ENCODE results near the gene NCAPD2. TPM values are rescaled to one million over a fixed set of nuclear protein-coding genes. Genes with fewer than 3 reads are reported as not detected.
"Not testable (repeated sequence)": the region's sequence is repeated elsewhere in the genome, so short reads cannot be mapped to it uniquely, and the experiment has no call there.

NCAPD2 gene
- total RNA-seq, 3 donors from 2014 or later (not counting 1 experiment from before 2014, with no cell fraction given), result 38.8 to 53.1 (median 44.1) TPM

DNA sequence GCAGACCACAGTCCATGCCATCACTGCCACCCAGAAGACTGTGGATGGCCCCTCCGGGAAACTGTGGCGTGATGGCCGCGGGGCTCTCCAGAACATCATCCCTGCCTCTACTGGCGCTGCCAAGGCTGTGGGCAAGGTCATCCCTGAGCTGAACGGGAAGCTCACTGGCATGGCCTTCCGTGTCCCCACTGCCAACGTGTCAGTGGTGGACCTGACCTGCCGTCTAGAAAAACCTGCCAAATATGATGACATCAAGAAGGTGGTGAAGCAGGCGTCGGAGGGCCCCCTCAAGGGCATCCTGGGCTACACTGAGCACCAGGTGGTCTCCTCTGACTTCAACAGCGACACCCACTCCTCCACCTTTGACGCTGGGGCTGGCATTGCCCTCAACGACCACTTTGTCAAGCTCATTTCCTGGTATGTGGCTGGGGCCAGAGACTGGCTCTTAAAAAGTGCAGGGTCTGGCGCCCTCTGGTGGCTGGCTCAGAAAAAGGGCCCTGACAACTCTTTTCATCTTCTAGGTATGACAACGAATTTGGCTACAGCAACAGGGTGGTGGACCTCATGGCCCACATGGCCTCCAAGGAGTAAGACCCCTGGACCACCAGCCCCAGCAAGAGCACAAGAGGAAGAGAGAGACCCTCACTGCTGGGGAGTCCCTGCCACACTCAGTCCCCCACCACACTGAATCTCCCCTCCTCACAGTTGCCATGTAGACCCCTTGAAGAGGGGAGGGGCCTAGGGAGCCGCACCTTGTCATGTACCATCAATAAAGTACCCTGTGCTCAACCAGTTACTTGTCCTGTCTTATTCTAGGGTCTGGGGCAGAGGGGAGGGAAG is 43.9 kb downstream of the NCAPD2 start:
- H3K36me3 ChIP-seq (ENCODE audit: control insufficient read depth, insufficient read depth, low read length), result peaks cover 47% of the 10 kb centered on the region
- H3K9me3 Mint-ChIP-seq; H3K36me3 Mint-ChIP-seq; H3K27me3 ChIP-seq (ENCODE audit: control insufficient read depth, insufficient read depth, low read length); H3K9me3 ChIP-seq (ENCODE audit: control insufficient read depth, insufficient read depth, low read length); H3K27me3 Mint-ChIP-seq (ENCODE audit: low read depth in 2 of 2); H3K4me3 ChIP-seq (ENCODE audit: low read length): not testable (repeated sequence)
- peaks cover 31 to 55% of the 10 kb centered on the region in 2 donors for H3K4me1 Mint-ChIP-seq
- peak overlapping the region; percentile 45 for H3K27ac ChIP-seq (ENCODE audit: low read length)
- DNase-seq, result peak; percentile 83 to 93
- peak in 1 of 3 donors; percentile 38 for ATAC-seq
- peak overlapping the region; percentile 82 to 98 for H3K27ac Mint-ChIP-seq
- WGBS (ENCODE audit: insufficient coverage), result 36% methylated on average over 17 of the region's 17 CpGs
- intact Hi-C loops (cut with micrococcal nuclease), result loop anchor here (1.0 to 10.0 kb wide), 3 partner anchors 114 to 473 kb away; no protein-coding TSS in a partner anchor
- peak overlapping the region; percentile 69 for H3K4me3 Mint-ChIP-seq
- H3K4me1 ChIP-seq (ENCODE audit: control insufficient read depth, insufficient read depth, low read length), result peaks cover 57% of the 10 kb centered on the region
- TF ChIP-seq, protein P1, sequence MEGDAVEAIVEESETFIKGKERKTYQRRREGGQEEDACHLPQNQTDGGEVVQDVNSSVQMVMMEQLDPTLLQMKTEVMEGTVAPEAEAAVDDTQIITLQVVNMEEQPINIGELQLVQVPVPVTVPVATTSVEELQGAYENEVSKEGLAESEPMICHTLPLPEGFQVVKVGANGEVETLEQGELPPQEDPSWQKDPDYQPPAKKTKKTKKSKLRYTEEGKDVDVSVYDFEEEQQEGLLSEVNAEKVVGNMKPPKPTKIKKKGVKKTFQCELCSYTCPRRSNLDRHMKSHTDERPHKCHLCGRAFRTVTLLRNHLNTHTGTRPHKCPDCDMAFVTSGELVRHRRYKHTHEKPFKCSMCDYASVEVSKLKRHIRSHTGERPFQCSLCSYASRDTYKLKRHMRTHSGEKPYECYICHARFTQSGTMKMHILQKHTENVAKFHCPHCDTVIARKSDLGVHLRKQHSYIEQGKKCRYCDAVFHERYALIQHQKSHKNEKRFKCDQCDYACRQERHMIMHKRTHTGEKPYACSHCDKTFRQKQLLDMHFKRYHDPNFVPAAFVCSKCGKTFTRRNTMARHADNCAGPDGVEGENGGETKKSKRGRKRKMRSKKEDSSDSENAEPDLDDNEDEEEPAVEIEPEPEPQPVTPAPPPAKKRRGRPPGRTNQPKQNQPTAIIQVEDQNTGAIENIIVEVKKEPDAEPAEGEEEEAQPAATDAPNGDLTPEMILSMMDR (IDR thresholded peaks at IDR 0.05), result peak; percentile 85

GRCh38 chr12:6538420-6539313 is 44.8 kb downstream of the NCAPD2 start:
- Histone ChIP-seq H3K27ac (ENCODE audit: low read length) (no peak overlapping the region), H3K4me1 (ENCODE audit: control insufficient read depth, insufficient read depth, low read length) (peaks cover 49% of the 10 kb centered on the region), H3K4me3 (ENCODE audit: low read length) (no peak overlapping the region), H3K9me3 (ENCODE audit: control insufficient read depth, insufficient read depth, low read length) (no peaks in the 10 kb centered on the region), H3K27me3 (ENCODE audit: control insufficient read depth, insufficient read depth, low read length) (no peaks in the 10 kb centered on the region), H3K36me3 (ENCODE audit: control insufficient read depth, insufficient read depth, low read length) (peaks cover 47% of the 10 kb centered on the region)
- H3K36me3 Mint-ChIP-seq, result no peaks in the 10 kb centered on the region
- H3K27me3 Mint-ChIP-seq (ENCODE audit: low read depth in 2 of 2), result no peaks in the 10 kb centered on the region
- WGBS (ENCODE audit: insufficient coverage), result 80% methylated on average over 24 of the region's 24 CpGs
- ATAC-seq (no peak), DNase-seq (no peak)
- H3K4me1 Mint-ChIP-seq, result peaks cover 26 to 46% of the 10 kb centered on the region in 2 donors
- no peaks in the 10 kb centered on the region for H3K9me3 Mint-ChIP-seq
- H3K27ac Mint-ChIP-seq, result peak overlapping the region; percentile 82 to 98
- intact Hi-C loops (cut with micrococcal nuclease), result loop anchor here (1.0 to 10.0 kb wide), 3 partner anchors 115 to 474 kb away; no protein-coding TSS in a partner anchor
- no peak overlapping the region for H3K4me3 Mint-ChIP-seq
- TF ChIP-seq, protein P1 (IDR thresholded peaks at IDR 0.05), result no peak

- no peaks in the 10 kb centered on the region for H3K9me3 Mint-ChIP-seq
- peaks cover 21 to 41% of the 10 kb centered on the region in 2 donors for H3K4me1 Mint-ChIP-seq
- TF ChIP-seq, protein P1 (IDR thresholded peaks at IDR 0.05), result no peak
- no peak overlapping the region for H3K4me3 Mint-ChIP-seq
- DNase-seq (no peak), ATAC-seq (no peak)
- peaks cover 43% of the 10 kb centered on the region for H3K4me1 ChIP-seq (ENCODE audit: control insufficient read depth, insufficient read depth, low read length)
- no peaks in the 10 kb centered on the region for H3K9me3 ChIP-seq (ENCODE audit: control insufficient read depth, insufficient read depth, low read length)
- H3K27me3 Mint-ChIP-seq (ENCODE audit: low read depth in 2 of 2), result no peaks in the 10 kb centered on the region
- no peak overlapping the region for H3K4me3 ChIP-seq (ENCODE audit: low read length)
- peaks cover 47% of the 10 kb centered on the region for H3K36me3 ChIP-seq (ENCODE audit: control insufficient read depth, insufficient read depth, low read length)
- no peaks in the 10 kb centered on the region for H3K36me3 Mint-ChIP-seq
- intact Hi-C loops (cut with micrococcal nuclease), result loop anchor here (5.0 to 10.0 kb wide), 2 partner anchors 342 to 474 kb away; no protein-coding TSS in a partner anchor
- H3K27ac Mint-ChIP-seq, result peak overlapping the region; percentile 21 to 53
- H3K27me3 ChIP-seq (ENCODE audit: control insufficient read depth, insufficient read depth, low read length), result no peaks in the 10 kb centered on the region
- WGBS (ENCODE audit: insufficient coverage), result 86% methylated on average over 5 of the region's 5 CpGs
- no peak overlapping the region for H3K27ac ChIP-seq (ENCODE audit: low read length)
These were observed 45.4 kb downstream of the NCAPD2 start for GRCh38 chr12:6539314-6539682.
